PFSK-1 (cell line): ENCODE measurements around the gene TEX22.

Source experiments
- POLR2AphosphoS5 ChIP-seq: IDR thresholded peaks from 2 replicates; pipeline ENCODE4 v1.6.1; 2012; ENCODE audit warnings: low read depth, mild to moderate bottlenecking, control low read depth, low read length, moderate library complexity
- SIN3A ChIP-seq: IDR thresholded peaks from 2 replicates; pipeline ENCODE4 v1.6.1; 2012; ENCODE audit warnings: mild to moderate bottlenecking, low read length, moderate library complexity, borderline replicate concordance; ENCODE audit not compliant: insufficient read depth
- TAF1 ChIP-seq: IDR thresholded peaks from 2 replicates; pipeline ENCODE4 v1.6.1; 2012; ENCODE audit warnings: low read length, control low read depth, borderline replicate concordance; ENCODE audit not compliant: insufficient read depth
- TF ChIP-seq, protein P1 (sequence below), 2 experiments: IDR thresholded peaks; 2 replicates each; pipeline versions ENCODE4 v1.6.1 to v1.8.0; 2011 to 2012; ENCODE audit warnings: low read depth in 2 of 2, low read length in 2 of 2, control low read depth in 1 of 2, inconsistent platforms in 1 of 2, mild to moderate bottlenecking in 1 of 2, moderate library complexity in 1 of 2; ENCODE audit not compliant: insufficient read depth in 1 of 2

DNA sequence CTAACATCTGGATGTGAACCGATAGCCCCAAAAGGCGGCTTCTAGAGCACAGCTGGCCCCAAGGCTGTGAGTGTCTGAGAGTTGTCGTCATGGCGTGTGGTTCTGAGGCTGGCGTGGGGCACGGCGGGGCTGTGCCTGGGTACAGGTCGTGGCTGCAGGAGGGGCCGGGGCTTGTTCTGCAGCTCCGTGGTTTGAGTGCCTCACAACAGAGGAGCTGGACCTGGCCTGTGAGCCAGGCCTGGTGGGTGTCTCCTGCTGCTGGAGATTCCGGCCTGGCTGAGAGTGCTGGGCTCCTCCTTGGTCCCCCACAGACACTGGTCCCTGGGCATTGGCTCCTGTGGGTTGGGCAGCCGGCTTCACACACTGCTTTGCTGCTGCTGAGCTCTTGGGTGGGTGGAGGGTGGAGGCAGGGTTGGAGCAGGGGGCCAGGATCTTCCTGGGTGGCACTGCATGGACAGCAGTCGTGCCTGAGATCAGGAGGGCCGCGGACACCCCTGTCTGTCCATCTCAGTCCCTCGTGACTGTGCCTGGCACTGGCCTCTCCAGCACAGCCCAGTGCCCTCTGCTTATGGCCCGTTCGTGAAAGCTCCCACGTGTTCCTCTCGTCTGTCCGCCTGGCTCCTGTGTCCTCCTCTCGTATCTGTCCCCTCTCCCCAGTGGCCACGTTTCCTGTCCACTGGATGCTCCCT, 31.8 kb upstream of the TEX22 start:
- TF ChIP-seq POLR2AphosphoS5 (no peak), TAF1 (no peak), SIN3A (no peak)
- TF ChIP-seq, protein P1, sequence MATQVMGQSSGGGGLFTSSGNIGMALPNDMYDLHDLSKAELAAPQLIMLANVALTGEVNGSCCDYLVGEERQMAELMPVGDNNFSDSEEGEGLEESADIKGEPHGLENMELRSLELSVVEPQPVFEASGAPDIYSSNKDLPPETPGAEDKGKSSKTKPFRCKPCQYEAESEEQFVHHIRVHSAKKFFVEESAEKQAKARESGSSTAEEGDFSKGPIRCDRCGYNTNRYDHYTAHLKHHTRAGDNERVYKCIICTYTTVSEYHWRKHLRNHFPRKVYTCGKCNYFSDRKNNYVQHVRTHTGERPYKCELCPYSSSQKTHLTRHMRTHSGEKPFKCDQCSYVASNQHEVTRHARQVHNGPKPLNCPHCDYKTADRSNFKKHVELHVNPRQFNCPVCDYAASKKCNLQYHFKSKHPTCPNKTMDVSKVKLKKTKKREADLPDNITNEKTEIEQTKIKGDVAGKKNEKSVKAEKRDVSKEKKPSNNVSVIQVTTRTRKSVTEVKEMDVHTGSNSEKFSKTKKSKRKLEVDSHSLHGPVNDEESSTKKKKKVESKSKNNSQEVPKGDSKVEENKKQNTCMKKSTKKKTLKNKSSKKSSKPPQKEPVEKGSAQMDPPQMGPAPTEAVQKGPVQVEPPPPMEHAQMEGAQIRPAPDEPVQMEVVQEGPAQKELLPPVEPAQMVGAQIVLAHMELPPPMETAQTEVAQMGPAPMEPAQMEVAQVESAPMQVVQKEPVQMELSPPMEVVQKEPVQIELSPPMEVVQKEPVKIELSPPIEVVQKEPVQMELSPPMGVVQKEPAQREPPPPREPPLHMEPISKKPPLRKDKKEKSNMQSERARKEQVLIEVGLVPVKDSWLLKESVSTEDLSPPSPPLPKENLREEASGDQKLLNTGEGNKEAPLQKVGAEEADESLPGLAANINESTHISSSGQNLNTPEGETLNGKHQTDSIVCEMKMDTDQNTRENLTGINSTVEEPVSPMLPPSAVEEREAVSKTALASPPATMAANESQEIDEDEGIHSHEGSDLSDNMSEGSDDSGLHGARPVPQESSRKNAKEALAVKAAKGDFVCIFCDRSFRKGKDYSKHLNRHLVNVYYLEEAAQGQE (IDR thresholded peaks at IDR 0.05; ENCODE audit: insufficient read depth in 1 of 2, low read depth in 2 of 2, low read length in 2 of 2): no peak
